Measurements from ENCODE around the gene ISYNA1. TPM values are rescaled to one million over a fixed set of nuclear protein-coding genes. Genes with fewer than 3 reads are reported as not detected.

ISYNA1 gene
- total and polyA plus RNA-seq, 2 of the 13 experiments (the other 11 are each of a cell fraction or from before 2014, with no cell fraction given), result 29.6 to 48.5 TPM

DNA sequence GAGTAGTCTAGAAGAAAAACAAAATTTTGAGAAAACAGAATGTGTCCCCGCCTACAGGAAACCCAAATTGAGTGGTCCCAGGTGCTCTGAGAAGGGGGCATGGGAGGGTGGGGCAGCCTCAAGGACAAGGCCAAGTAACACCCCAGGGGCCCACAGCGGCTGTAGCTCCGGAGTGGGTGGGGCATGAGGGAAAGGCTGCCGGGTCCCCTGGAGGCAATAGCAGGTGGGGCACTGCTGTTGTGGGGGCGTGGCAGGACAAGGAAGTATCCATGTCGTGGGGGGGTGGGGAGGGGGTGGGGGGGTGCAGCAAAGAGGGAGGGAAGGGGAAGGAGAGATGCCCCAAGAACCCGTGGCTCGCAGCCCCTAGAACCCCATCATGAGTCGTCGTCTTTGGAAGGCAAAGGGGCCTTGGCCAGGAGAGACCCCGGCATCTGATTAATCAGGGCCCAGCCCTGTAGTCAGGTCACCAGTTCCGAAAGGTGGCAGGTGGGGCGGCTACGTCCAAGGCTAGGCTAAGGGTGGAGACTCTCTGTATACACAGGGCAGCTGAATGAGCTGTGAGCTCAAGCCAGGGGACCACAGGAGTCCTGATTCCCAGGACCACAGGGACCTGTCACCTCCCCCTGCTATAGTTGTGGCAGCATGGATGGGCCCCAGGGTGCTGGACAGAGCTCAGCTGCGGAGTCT, 7.5 kb upstream of the ISYNA1 start:
- TF ChIP-seq, protein P1, sequence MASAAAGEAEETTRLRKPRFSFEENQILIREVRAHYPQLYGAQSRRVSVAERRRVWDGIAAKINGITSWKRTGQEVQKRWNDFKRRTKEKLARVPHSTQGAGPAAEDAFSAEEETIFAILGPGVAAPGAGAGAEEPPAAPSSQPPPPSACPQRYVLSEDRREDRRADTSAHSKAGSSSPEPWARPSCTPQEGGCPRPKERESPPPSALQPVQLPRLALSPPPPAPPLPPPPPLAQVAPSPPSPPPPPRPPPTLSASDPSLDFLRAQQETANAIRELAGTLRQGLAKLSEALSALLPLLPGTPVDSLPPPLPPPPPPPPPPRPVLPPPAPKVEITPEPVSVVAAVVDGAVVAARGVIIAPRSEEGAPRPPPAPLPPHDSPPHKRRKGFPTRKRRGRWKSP (CRISPR knock-in tag; IDR thresholded peaks at IDR 0.05), result no peak
- TF ChIP-seq, protein P2, sequence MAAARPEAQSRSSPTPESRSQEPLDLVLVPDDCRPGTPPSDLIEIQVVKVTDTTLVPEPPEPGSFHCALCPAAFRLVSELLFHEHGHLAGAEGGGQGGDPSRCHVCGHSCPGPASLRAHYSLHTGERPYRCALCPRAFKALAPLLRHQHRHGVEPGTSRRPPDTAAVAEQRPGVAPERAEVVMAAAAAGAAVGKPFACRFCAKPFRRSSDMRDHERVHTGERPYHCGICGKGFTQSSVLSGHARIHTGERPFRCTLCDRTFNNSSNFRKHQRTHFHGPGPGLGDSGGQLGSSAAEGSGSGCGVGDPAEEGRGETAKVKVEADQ (CRISPR knock-in tag; IDR thresholded peaks at IDR 0.05; ENCODE audit: borderline replicate concordance), result no peak
- TF ChIP-seq, protein P3, sequence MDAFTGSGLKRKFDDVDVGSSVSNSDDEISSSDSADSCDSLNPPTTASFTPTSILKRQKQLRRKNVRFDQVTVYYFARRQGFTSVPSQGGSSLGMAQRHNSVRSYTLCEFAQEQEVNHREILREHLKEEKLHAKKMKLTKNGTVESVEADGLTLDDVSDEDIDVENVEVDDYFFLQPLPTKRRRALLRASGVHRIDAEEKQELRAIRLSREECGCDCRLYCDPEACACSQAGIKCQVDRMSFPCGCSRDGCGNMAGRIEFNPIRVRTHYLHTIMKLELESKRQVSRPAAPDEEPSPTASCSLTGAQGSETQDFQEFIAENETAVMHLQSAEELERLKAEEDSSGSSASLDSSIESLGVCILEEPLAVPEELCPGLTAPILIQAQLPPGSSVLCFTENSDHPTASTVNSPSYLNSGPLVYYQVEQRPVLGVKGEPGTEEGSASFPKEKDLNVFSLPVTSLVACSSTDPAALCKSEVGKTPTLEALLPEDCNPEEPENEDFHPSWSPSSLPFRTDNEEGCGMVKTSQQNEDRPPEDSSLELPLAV (CRISPR knock-in tag; conservative IDR thresholded peaks at IDR 0.05; ENCODE audit: low read depth), result no peak
- no peak for TF ChIP-seq YEATS4 (CRISPR knock-in tag; IDR thresholded peaks at IDR 0.05; ENCODE audit: borderline replicate concordance)
- no peak for TF ChIP-seq ZNF329 (CRISPR knock-in tag; IDR thresholded peaks at IDR 0.05; ENCODE audit: low read depth)
- no peak for TF ChIP-seq HDAC2 (CRISPR knock-in tag; IDR thresholded peaks at IDR 0.05)
- TF ChIP-seq ZBTB8A (CRISPR knock-in tag; IDR thresholded peaks at IDR 0.05; ENCODE audit: borderline replicate concordance, low read depth), result no peak
- no peak for TF ChIP-seq HOXA9 (CRISPR knock-in tag; IDR thresholded peaks at IDR 0.05; ENCODE audit: borderline replicate concordance)
- TF ChIP-seq ZFP37 (CRISPR knock-in tag; IDR thresholded peaks at IDR 0.05; ENCODE audit: borderline replicate concordance), result no peak
- TF ChIP-seq NFE2L1 (CRISPR knock-in tag; IDR thresholded peaks at IDR 0.05; ENCODE audit: borderline replicate concordance), result no peak
- TF ChIP-seq, protein P4, sequence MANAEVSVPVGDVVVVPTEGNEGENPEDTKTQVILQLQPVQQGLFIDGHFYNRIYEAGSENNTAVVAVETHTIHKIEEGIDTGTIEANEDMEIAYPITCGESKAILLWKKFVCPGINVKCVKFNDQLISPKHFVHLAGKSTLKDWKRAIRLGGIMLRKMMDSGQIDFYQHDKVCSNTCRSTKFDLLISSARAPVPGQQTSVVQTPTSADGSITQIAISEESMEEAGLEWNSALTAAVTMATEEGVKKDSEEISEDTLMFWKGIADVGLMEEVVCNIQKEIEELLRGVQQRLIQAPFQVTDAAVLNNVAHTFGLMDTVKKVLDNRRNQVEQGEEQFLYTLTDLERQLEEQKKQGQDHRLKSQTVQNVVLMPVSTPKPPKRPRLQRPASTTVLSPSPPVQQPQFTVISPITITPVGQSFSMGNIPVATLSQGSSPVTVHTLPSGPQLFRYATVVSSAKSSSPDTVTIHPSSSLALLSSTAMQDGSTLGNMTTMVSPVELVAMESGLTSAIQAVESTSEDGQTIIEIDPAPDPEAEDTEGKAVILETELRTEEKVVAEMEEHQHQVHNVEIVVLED (CRISPR knock-in tag; IDR thresholded peaks at IDR 0.05; ENCODE audit: borderline replicate concordance), result no peak
- no peak for TF ChIP-seq ZSCAN22 (CRISPR knock-in tag; IDR thresholded peaks at IDR 0.05)
- no peak for TF ChIP-seq EZH2 (conservative IDR thresholded peaks at IDR 0.05; ENCODE audit: low read depth, low read length)
- no peak for TF ChIP-seq CBX1 (IDR thresholded peaks at IDR 0.05; ENCODE audit: low read depth)
- TF ChIP-seq ZNF296 (CRISPR knock-in tag; conservative IDR thresholded peaks at IDR 0.05), result no peak
- TF ChIP-seq, protein P5, sequence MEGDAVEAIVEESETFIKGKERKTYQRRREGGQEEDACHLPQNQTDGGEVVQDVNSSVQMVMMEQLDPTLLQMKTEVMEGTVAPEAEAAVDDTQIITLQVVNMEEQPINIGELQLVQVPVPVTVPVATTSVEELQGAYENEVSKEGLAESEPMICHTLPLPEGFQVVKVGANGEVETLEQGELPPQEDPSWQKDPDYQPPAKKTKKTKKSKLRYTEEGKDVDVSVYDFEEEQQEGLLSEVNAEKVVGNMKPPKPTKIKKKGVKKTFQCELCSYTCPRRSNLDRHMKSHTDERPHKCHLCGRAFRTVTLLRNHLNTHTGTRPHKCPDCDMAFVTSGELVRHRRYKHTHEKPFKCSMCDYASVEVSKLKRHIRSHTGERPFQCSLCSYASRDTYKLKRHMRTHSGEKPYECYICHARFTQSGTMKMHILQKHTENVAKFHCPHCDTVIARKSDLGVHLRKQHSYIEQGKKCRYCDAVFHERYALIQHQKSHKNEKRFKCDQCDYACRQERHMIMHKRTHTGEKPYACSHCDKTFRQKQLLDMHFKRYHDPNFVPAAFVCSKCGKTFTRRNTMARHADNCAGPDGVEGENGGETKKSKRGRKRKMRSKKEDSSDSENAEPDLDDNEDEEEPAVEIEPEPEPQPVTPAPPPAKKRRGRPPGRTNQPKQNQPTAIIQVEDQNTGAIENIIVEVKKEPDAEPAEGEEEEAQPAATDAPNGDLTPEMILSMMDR (CRISPR knock-in tag; IDR thresholded peaks at IDR 0.05), result no peak
- TF ChIP-seq KMT2B (CRISPR knock-in tag; IDR thresholded peaks at IDR 0.05), result no peak
- intact Hi-C loops (cut with micrococcal nuclease; ENCODE audit: unreplicated experiment), result no loop called here
- in situ Hi-C loops (cut with HindIII; ENCODE audit: extremely low pct_ligation_motif_present, low pct_unique_long_range_greater_than_20kb), result no loop called here
- Histone ChIP-seq H3K4me3 (replicated peaks in 1 of 3; ENCODE audit: insufficient read depth in 1 of 3, low read depth in 2 of 3, low read length in 3 of 3) (no peak overlapping the region), H3K9me3 (ENCODE audit: low read length) (no peaks in the 10 kb centered on the region), H3K79me2 (ENCODE audit: insufficient read depth, low read length) (no peaks in the 10 kb centered on the region), H3K27ac (ENCODE audit: extremely low read length, insufficient read depth, low read length) (no peak overlapping the region), H3K4me2 (ENCODE audit: low read depth, low read length) (no peak overlapping the region), H3K4me1 (ENCODE audit: insufficient read depth, low read length) (peaks cover 21% of the 10 kb centered on the region), H4K20me1 (ENCODE audit: insufficient read depth, low read length) (peaks cover 9% of the 10 kb centered on the region; the same call in 1 of the 2 replicates), H3K9ac (ENCODE audit: insufficient read depth, low read depth, low read length) (no peak overlapping the region), H3K36me3 (replicated peaks in 1 of 2; ENCODE audit: control insufficient read depth in 1 of 2, insufficient read depth in 2 of 2, low read length in 2 of 2) (peaks cover 36 to 66% of the 10 kb centered on the region in 2 experiments; a peak in 4 of 5 replicates), H3K27me3 (ENCODE audit: control insufficient read depth in 1 of 2, insufficient read depth in 2 of 2, low read length in 2 of 2) (no peaks in the 10 kb centered on the region), H2AFZ (ENCODE audit: low read length) (no peak overlapping the region)
- BruUV-seq (replicated peaks), result no TSS peak
- POLR2A ChIA-PET, result no interaction called here
- CTCF ChIA-PET (ENCODE audit: low intra/inter-chr PET ratio, low total read pairs), result no interaction called here
- ATAC-seq, result no peak
- DNase-seq (ENCODE audit: low spot score), result no peak
- WGBS (ENCODE audit: low lambda C conversion rate), result 94% methylated on average over 14 of the region's 15 CpGs
- FAIRE-seq, result no peak
